CD4-positive, alpha-beta T cell treated with Interleukin-12 subunit alpha and Interleukin-12 subunit beta, for 1 hour (primary cell): ENCODE results near the gene SPATA33.

ENCODE experiments used
- DNase-seq: peaks from one replicate; pipeline ENCODE4 v3.0.0-alpha.2; 2020

SPATA33 gene

GRCh38 chr16:89711601-89712273 is 54.1 kb downstream of the SPATA33 start:
- DNase-seq, result peak; percentile 71

GRCh38 chr16:89712274-89712781 is 54.7 kb downstream of the SPATA33 start:
- DNase-seq, result no peak

- no peak for DNase-seq
Measured at GRCh38 chr16:89716493-89716892, 58.9 kb downstream of the SPATA33 start.

GRCh38 chr16:89716916-89717687 is 59.5 kb downstream of the SPATA33 start:
- DNase-seq, result no peak

- no peak for DNase-seq
Measured at GRCh38 chr16:89717688-89718505, 60.3 kb downstream of the SPATA33 start.
